Esophagus muscularis mucosa (tissue), 4 donors: ENCODE data around the gene ARL15. TPM values are rescaled to one million over a fixed set of nuclear protein-coding genes. Genes with fewer than 3 reads are reported as not detected.

ENCODE experiments used
- DNase-seq: peaks from one replicate; pipeline ENCODE4 v3.0.0-alpha.2; 2017; ENCODE audit errors: extremely low spot score
- H3K27ac ChIP-seq, 4 donors: fragments of 200-600 bp; sonication (generic); replicated peaks in 1 of 4; 1 replicate in 3 of 4; 2 replicates in 1 of 4; pipeline ENCODE4 v1.5.1; 2016 to 2019; ENCODE audit warnings: mild to moderate bottlenecking in 1 of 4
- H3K27me3 ChIP-seq, 4 donors: fragments of 200-600 bp; sonication (generic); one replicate each; pipeline versions ENCODE4 v1.5.1 to v1.6.0; 2016 to 2019
- H3K36me3 ChIP-seq, 4 donors: fragments of 200-600 bp; sonication (generic); one replicate each; pipeline ENCODE4 v1.5.1; 2016 to 2019
- H3K4me1 ChIP-seq, 4 donors: fragments of 200-600 bp; sonication (generic); one replicate each; pipeline ENCODE4 v1.5.1; 2016 to 2019
- H3K4me3 ChIP-seq, 4 donors: fragments of 200-600 bp; sonication (generic); 1 replicate in 2 of 4; 2 replicates in 2 of 4; pipeline ENCODE4 v1.5.1; 2016 to 2019; ENCODE audit warnings: mild to moderate bottlenecking in 4 of 4, moderate library complexity in 1 of 4
- H3K9me3 ChIP-seq, 4 donors: fragments of 200-600 bp; sonication (generic); 1 replicate in 3 of 4; 2 replicates in 1 of 4; pipeline ENCODE4 v1.5.1; 2016 to 2019
- EP300 ChIP-seq: sonication (generic); formaldehyde crosslinking; IDR thresholded peaks from one replicate; pipeline ENCODE4 v1.6.1; 2017; ENCODE audit warnings: antibody characterized with exemption
- POLR2A ChIP-seq: fragments of 450-650 bp; IDR thresholded peaks from one replicate; pipeline ENCODE4 v1.6.1; 2017; ENCODE audit warnings: antibody characterized with exemption, moderate library complexity, mild to moderate bottlenecking, low read depth
- POLR2AphosphoS5 ChIP-seq, 2 donors: sonication (generic); formaldehyde crosslinking; IDR thresholded peaks; one replicate each; pipeline ENCODE4 v1.6.1; 2017; ENCODE audit warnings: antibody characterized with exemption in 2 of 2
- WGBS: methylation state at CpG from one replicate; pipeline ENCODE4 v1.1.5; 2018; 5-methylcytosine and 5-hydroxymethylcytosine counted together
- intact Hi-C: fragments of 100-400 bp; cut with DNase I; formaldehyde crosslinking; loops from one replicate; pipeline ENCODE4 v1.15.1; 2023
- total RNA-seq, 4 donors: library from RNA; depleted of rRNA; stranded (reverse); fragments of >200 nt; gene quantifications; one replicate each; pipeline versions ENCODE4 v1.1.0 to v1.2.1, GENCODE V29; 2016
- TF ChIP-seq, protein P1 (sequence below), 3 experiments: fragments of 200-600 bp in 2 of 3; fragments of 450-650 bp in 1 of 3; sonication (generic) in 2 of 3; IDR thresholded peaks; one replicate each; pipeline ENCODE4 v1.5.1; 2017 to 2019; ENCODE audit warnings: antibody characterized with exemption in 3 of 3, mild to moderate bottlenecking in 2 of 3, moderate library complexity in 1 of 3

Gene ARL15
- total RNA-seq, 4 donors from 2014 or later = 11.6 to 21.6 (median 16.5) TPM

GRCh38 chr5:54113060-54113459, 197.3 kb downstream of the ARL15 start:
- Histone ChIP-seq H3K4me1 (no peaks in the 10 kb centered on the region), H3K27me3 (no peaks in the 10 kb centered on the region), H3K27ac (no peak overlapping the region), H3K9me3 (no peaks in the 10 kb centered on the region), H3K36me3 (no peaks in the 10 kb centered on the region), H3K4me3 (no peak overlapping the region)
- intact Hi-C loops = no loop called here
- DNase-seq = no peak
- WGBS = 81% methylated on average over 5 of the region's 5 CpGs
- TF ChIP-seq EP300 = no peak

GRCh38 chr5:54109626-54110330, 200.6 kb downstream of the ARL15 start:
- Histone ChIP-seq H3K27me3 (no peaks in the 10 kb centered on the region), H3K27ac (no peak overlapping the region), H3K9me3 (no peaks in the 10 kb centered on the region), H3K4me1 (no peaks in the 10 kb centered on the region), H3K36me3 (no peaks in the 10 kb centered on the region), H3K4me3 (no peak overlapping the region)
- TF ChIP-seq EP300 (no peak), POLR2AphosphoS5 (IDR thresholded peaks at IDR 0.05) (no peak), POLR2A (no peak)
- TF ChIP-seq, protein P1, sequence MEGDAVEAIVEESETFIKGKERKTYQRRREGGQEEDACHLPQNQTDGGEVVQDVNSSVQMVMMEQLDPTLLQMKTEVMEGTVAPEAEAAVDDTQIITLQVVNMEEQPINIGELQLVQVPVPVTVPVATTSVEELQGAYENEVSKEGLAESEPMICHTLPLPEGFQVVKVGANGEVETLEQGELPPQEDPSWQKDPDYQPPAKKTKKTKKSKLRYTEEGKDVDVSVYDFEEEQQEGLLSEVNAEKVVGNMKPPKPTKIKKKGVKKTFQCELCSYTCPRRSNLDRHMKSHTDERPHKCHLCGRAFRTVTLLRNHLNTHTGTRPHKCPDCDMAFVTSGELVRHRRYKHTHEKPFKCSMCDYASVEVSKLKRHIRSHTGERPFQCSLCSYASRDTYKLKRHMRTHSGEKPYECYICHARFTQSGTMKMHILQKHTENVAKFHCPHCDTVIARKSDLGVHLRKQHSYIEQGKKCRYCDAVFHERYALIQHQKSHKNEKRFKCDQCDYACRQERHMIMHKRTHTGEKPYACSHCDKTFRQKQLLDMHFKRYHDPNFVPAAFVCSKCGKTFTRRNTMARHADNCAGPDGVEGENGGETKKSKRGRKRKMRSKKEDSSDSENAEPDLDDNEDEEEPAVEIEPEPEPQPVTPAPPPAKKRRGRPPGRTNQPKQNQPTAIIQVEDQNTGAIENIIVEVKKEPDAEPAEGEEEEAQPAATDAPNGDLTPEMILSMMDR (IDR thresholded peaks at IDR 0.05) = no peak
- no peak for DNase-seq
- WGBS = 83% methylated on average over 1 of the region's 1 CpG
- intact Hi-C loops = no loop called here

GRCh38 chr5:54108136-54108535, 202.2 kb downstream of the ARL15 start:
- TF ChIP-seq EP300 = no peak
- no peak for TF ChIP-seq POLR2A
- no peak for TF ChIP-seq POLR2AphosphoS5 (IDR thresholded peaks at IDR 0.05)
- TF ChIP-seq, protein P1 (IDR thresholded peaks at IDR 0.05) = no peak
- intact Hi-C loops = no loop called here
- WGBS = 72% methylated on average over 3 of the region's 3 CpGs

DNA sequence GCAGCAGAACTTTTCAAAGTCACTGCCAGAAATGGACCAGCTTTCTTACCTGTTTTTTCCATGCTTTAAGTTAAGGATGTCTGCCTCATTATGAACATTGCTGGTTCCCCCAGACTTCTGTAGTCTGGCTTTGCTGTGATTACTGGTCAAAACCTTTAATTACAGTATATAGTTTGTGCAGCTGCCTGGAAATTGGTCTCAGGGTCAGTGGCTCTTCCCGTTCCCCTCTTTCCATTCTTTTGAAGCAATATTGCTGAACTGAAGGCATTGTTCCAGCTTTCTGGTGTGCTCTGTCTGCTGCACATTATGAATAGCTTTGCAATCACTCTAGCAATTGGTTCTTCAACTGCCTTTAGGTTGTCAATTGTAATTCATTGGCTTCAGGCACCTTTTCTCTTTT, 206.5 kb downstream of the ARL15 start:
- Histone ChIP-seq H3K9me3 (no peaks in the 10 kb centered on the region), H3K4me3 (no peak overlapping the region), H3K27me3 (no peaks in the 10 kb centered on the region), H3K36me3 (no peaks in the 10 kb centered on the region), H3K4me1 (no peaks in the 10 kb centered on the region), H3K27ac (no peak overlapping the region)
- WGBS = 82% methylated on average over 1 of the region's 1 CpG
- DNase-seq = no peak
- TF ChIP-seq, protein P1 (IDR thresholded peaks at IDR 0.05) = no peak
- no peak for TF ChIP-seq EP300
- TF ChIP-seq POLR2AphosphoS5 (IDR thresholded peaks at IDR 0.05) = no peak
- no peak for TF ChIP-seq POLR2A
- intact Hi-C loops = no loop called here

More at GRCh38 chr5:54108136-54108535, 202.2 kb downstream of the ARL15 start:
- H3K4me1 ChIP-seq = no peaks in the 10 kb centered on the region
- no peak overlapping the region for H3K4me3 ChIP-seq
- H3K36me3 ChIP-seq = no peaks in the 10 kb centered on the region
- H3K9me3 ChIP-seq = no peaks in the 10 kb centered on the region
- no peak for DNase-seq
- H3K27me3 ChIP-seq = no peaks in the 10 kb centered on the region
- H3K27ac ChIP-seq = no peak overlapping the region

DNA sequence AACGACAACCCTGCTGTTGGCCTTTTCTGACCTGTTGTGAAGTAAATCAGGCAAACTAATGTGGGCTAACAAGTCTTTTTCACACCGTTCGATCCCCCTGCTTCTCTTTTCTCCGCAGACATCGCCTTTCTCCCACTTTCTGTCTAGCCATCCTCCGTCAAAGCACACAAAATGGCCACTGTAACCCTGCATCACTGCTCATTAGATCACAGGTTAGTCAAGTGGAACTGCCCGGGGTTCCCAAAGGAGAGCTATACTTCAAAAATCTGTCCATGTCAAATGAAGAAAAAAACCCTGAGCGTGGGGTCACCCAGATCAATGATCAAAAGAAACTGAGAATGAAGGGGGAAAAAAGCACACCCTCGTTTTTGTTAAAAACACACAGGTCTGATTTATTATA, 212.1 kb downstream of the ARL15 start:
- Histone ChIP-seq H3K9me3 (no peaks in the 10 kb centered on the region), H3K36me3 (no peaks in the 10 kb centered on the region), H3K4me1 (no peaks in the 10 kb centered on the region), H3K27me3 (no peaks in the 10 kb centered on the region), H3K27ac (no peak overlapping the region), H3K4me3 (no peak overlapping the region)
- TF ChIP-seq POLR2A = no peak
- TF ChIP-seq, protein P1 (IDR thresholded peaks at IDR 0.05) = no peak
- TF ChIP-seq EP300 = no peak
- no peak for TF ChIP-seq POLR2AphosphoS5 (IDR thresholded peaks at IDR 0.05)
- no peak for DNase-seq
- 95% methylated on average over 9 of the region's 9 CpGs for WGBS
- intact Hi-C loops = no loop called here
